Tibial nerve (tissue), 4 donors: ENCODE data around the gene JARID2.

Experiments
- CTCF ChIP-seq, 5 experiments: fragments of 200-600 bp in 3 of 5; fragments of 450-650 bp in 2 of 5; sonication (generic) in 3 of 5; IDR thresholded peaks; one replicate each; pipeline ENCODE4 v1.5.1; 2016 to 2019; ENCODE audit warnings: antibody characterized with exemption in 5 of 5, mild to moderate bottlenecking in 3 of 5, moderate library complexity in 2 of 5
- EP300 ChIP-seq, 2 donors: sonication (generic); formaldehyde crosslinking; IDR thresholded peaks; one replicate each; pipeline ENCODE4 v1.6.1; 2017; ENCODE audit warnings: antibody characterized with exemption in 2 of 2, mild to moderate bottlenecking in 1 of 2
- POLR2A ChIP-seq, 2 donors: fragments of 450-650 bp; IDR thresholded peaks; one replicate each; pipeline ENCODE4 v1.6.1; 2017; ENCODE audit warnings: antibody characterized with exemption in 2 of 2, mild to moderate bottlenecking in 2 of 2, moderate library complexity in 2 of 2

- TF ChIP-seq CTCF (IDR thresholded peaks at IDR 0.05), result no peak
- TF ChIP-seq POLR2A (IDR thresholded peaks at IDR 0.05), result no peak
- TF ChIP-seq EP300 (IDR thresholded peaks at IDR 0.05), result no peak
Measured at GRCh38 chr6:15340775-15341174, 94.9 kb downstream of the JARID2 start.
